A673 (cell line): ENCODE data around the gene AICDA.

Source experiments
- EZH2 ChIP-seq: fragments of 200-600 bp; sonication (generic); IDR thresholded peaks from 2 replicates; pipeline ENCODE4 v1.6.1; 2017; ENCODE audit warnings: borderline replicate concordance, low read depth, mild to moderate bottlenecking, mixed read lengths, antibody characterized with exemption, low read length; ENCODE audit not compliant: poor library complexity, severe bottlenecking
- TF ChIP-seq, protein P1 (sequence below): fragments of 300-800, 200-600 bp; sonication (generic); conservative IDR thresholded peaks from 2 replicates; pipeline ENCODE4 v1.5.1; 2017; ENCODE audit warnings: low read depth, mild to moderate bottlenecking, antibody characterized with exemption, low read length, moderate library complexity, mixed read lengths

DNA sequence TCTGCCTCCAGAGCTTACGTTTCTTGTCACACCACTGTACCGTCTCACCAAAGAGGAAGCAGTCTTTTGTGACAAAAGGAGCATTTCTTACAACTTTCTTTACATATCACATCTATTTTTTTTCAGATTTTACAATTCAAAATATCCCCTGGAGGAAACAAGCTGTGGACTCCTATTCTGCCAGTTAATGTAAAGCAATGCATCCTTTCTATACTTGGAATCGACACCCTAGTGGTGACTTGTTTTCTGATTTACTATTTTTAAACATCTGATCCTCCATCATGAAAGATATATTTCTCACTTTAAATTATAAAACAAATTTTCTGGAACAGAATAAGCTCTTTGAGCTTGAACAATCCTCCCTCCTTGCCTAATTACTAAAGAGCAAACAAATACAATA is 34.8 kb downstream of the AICDA start:
- no peak for TF ChIP-seq EZH2
- TF ChIP-seq, protein P1, sequence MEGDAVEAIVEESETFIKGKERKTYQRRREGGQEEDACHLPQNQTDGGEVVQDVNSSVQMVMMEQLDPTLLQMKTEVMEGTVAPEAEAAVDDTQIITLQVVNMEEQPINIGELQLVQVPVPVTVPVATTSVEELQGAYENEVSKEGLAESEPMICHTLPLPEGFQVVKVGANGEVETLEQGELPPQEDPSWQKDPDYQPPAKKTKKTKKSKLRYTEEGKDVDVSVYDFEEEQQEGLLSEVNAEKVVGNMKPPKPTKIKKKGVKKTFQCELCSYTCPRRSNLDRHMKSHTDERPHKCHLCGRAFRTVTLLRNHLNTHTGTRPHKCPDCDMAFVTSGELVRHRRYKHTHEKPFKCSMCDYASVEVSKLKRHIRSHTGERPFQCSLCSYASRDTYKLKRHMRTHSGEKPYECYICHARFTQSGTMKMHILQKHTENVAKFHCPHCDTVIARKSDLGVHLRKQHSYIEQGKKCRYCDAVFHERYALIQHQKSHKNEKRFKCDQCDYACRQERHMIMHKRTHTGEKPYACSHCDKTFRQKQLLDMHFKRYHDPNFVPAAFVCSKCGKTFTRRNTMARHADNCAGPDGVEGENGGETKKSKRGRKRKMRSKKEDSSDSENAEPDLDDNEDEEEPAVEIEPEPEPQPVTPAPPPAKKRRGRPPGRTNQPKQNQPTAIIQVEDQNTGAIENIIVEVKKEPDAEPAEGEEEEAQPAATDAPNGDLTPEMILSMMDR: no peak
